HG02981 (cell line): ENCODE results near the gene ACP7.
"Not testable (repeated sequence)": the region's sequence is repeated elsewhere in the genome, so short reads cannot be mapped to it uniquely, and the experiment has no call there.

Experiments
- ATAC-seq: cut with Tn5 transposase; IDR thresholded peaks from one replicate; pipeline ENCODE4 v1.9.1; 2021; ENCODE audit warnings: mild to moderate bottlenecking, moderate library complexity; ENCODE audit not compliant: unreplicated experiment

Gene ACP7

GRCh38 chr19:39130337-39131254 lies 46.4 kb downstream of the ACP7 start:
- no peak for ATAC-seq

GRCh38 chr19:39131255-39131755 lies 47.1 kb downstream of the ACP7 start:
- ATAC-seq, result no peak

- ATAC-seq, result no peak
These were observed 48.3 kb downstream of the ACP7 start for GRCh38 chr19:39132344-39132969.

- no peak for ATAC-seq
These were observed 49.5 kb downstream of the ACP7 start for GRCh38 chr19:39133431-39134270.

- ATAC-seq, result no peak
These were observed 51.5 kb downstream of the ACP7 start for GRCh38 chr19:39135701-39136100.

- ATAC-seq, result no peak
These were observed 52.2 kb downstream of the ACP7 start for GRCh38 chr19:39136225-39136940.

GRCh38 chr19:39137131-39137530 lies 53.0 kb downstream of the ACP7 start:
- no peak for ATAC-seq

- ATAC-seq, result no peak
These were observed 54.3 kb downstream of the ACP7 start for GRCh38 chr19:39138221-39139211.

GRCh38 chr19:39139305-39139874 lies 55.2 kb downstream of the ACP7 start:
- ATAC-seq, result no peak

GRCh38 chr19:39139971-39140453 lies 55.8 kb downstream of the ACP7 start:
- no peak for ATAC-seq

GRCh38 chr19:39140594-39140993 lies 56.4 kb downstream of the ACP7 start:
- no peak for ATAC-seq

GRCh38 chr19:39141929-39142328 lies 57.8 kb downstream of the ACP7 start:
- no peak for ATAC-seq

- no peak for ATAC-seq
These were observed 58.5 kb downstream of the ACP7 start for GRCh38 chr19:39142630-39143029.

- ATAC-seq, result not testable (repeated sequence)
These were observed 59.7 kb downstream of the ACP7 start for GRCh38 chr19:39143757-39144289.

- no peak for ATAC-seq
These were observed 60.3 kb downstream of the ACP7 start for GRCh38 chr19:39144290-39145071.

GRCh38 chr19:39145180-39145953 lies 61.2 kb downstream of the ACP7 start:
- no peak for ATAC-seq

- no peak for ATAC-seq
These were observed 61.9 kb downstream of the ACP7 start for GRCh38 chr19:39146091-39146490.
